Esophagus muscularis mucosa (tissue), 4 donors: ENCODE data around the gene B9D1. TPM values are rescaled to one million over a fixed set of nuclear protein-coding genes. Genes with fewer than 3 reads are reported as not detected.

Experiments used
- DNase-seq: peaks from one replicate; pipeline ENCODE4 v3.0.0-alpha.2; 2017; ENCODE audit errors: extremely low spot score
- H3K27ac ChIP-seq, 4 donors: fragments of 200-600 bp; sonication (generic); replicated peaks in 1 of 4; 1 replicate in 3 of 4; 2 replicates in 1 of 4; pipeline ENCODE4 v1.5.1; 2016 to 2019; ENCODE audit warnings: mild to moderate bottlenecking in 1 of 4
- H3K27me3 ChIP-seq, 4 donors: fragments of 200-600 bp; sonication (generic); one replicate each; pipeline versions ENCODE4 v1.5.1 to v1.6.0; 2016 to 2019
- H3K36me3 ChIP-seq, 4 donors: fragments of 200-600 bp; sonication (generic); one replicate each; pipeline ENCODE4 v1.5.1; 2016 to 2019
- H3K4me1 ChIP-seq, 4 donors: fragments of 200-600 bp; sonication (generic); one replicate each; pipeline ENCODE4 v1.5.1; 2016 to 2019
- H3K4me3 ChIP-seq, 4 donors: fragments of 200-600 bp; sonication (generic); 1 replicate in 2 of 4; 2 replicates in 2 of 4; pipeline ENCODE4 v1.5.1; 2016 to 2019; ENCODE audit warnings: mild to moderate bottlenecking in 4 of 4, moderate library complexity in 1 of 4
- H3K9me3 ChIP-seq, 4 donors: fragments of 200-600 bp; sonication (generic); 1 replicate in 3 of 4; 2 replicates in 1 of 4; pipeline ENCODE4 v1.5.1; 2016 to 2019
- EP300 ChIP-seq: sonication (generic); formaldehyde crosslinking; IDR thresholded peaks from one replicate; pipeline ENCODE4 v1.6.1; 2017; ENCODE audit warnings: antibody characterized with exemption
- POLR2A ChIP-seq: fragments of 450-650 bp; IDR thresholded peaks from one replicate; pipeline ENCODE4 v1.6.1; 2017; ENCODE audit warnings: antibody characterized with exemption, moderate library complexity, mild to moderate bottlenecking, low read depth
- POLR2AphosphoS5 ChIP-seq, 2 donors: sonication (generic); formaldehyde crosslinking; IDR thresholded peaks; one replicate each; pipeline ENCODE4 v1.6.1; 2017; ENCODE audit warnings: antibody characterized with exemption in 2 of 2
- WGBS: methylation state at CpG from one replicate; pipeline ENCODE4 v1.1.5; 2018; 5-methylcytosine and 5-hydroxymethylcytosine counted together
- intact Hi-C: fragments of 100-400 bp; cut with DNase I; formaldehyde crosslinking; loops from one replicate; pipeline ENCODE4 v1.15.1; 2023
- total RNA-seq, 4 donors: library from RNA; depleted of rRNA; stranded (reverse); fragments of >200 nt; gene quantifications; one replicate each; pipeline versions ENCODE4 v1.1.0 to v1.2.1, GENCODE V29; 2016
- TF ChIP-seq, protein P1 (sequence below), 3 experiments: fragments of 200-600 bp in 2 of 3; fragments of 450-650 bp in 1 of 3; sonication (generic) in 2 of 3; IDR thresholded peaks; one replicate each; pipeline ENCODE4 v1.5.1; 2017 to 2019; ENCODE audit warnings: antibody characterized with exemption in 3 of 3, mild to moderate bottlenecking in 2 of 3, moderate library complexity in 1 of 3

B9D1 gene
- total RNA-seq, 4 donors from 2014 or later: 9.5 to 13.8 (median 9.9) TPM

DNA sequence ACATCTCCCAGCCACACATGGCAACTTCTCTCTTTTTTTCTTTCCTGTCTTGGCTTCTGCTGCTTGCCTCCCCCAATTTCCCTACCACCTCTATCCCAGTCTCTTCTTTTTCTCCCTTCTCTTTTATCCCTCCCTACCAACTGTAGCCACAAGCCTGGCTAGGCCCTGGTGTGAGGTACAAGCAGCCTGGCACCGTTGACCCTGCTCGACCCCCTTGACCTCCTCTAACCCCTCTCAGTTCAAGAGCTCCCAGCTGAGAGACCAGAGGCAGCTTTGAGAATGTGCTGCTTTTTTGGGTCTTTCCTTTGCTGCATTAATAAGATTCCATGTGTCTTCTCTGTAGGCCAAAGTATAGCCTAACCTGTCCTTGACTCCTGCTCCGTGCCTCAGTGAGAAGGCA is 32.3 kb downstream of the B9D1 start:
- Histone ChIP-seq H3K27ac (no peak overlapping the region), H3K27me3 (no peaks in the 10 kb centered on the region), H3K36me3 (peaks cover 0 to 70% (median 50%) of the 10 kb centered on the region in 4 donors), H3K4me3 (no peak overlapping the region), H3K9me3 (no peaks in the 10 kb centered on the region), H3K4me1 (no peaks in the 10 kb centered on the region)
- intact Hi-C loops: no loop called here
- DNase-seq: no peak
- 74% methylated on average over 3 of the region's 3 CpGs for WGBS
- no peak for TF ChIP-seq EP300
- TF ChIP-seq POLR2AphosphoS5 (IDR thresholded peaks at IDR 0.05): no peak
- no peak for TF ChIP-seq POLR2A
- TF ChIP-seq, protein P1, sequence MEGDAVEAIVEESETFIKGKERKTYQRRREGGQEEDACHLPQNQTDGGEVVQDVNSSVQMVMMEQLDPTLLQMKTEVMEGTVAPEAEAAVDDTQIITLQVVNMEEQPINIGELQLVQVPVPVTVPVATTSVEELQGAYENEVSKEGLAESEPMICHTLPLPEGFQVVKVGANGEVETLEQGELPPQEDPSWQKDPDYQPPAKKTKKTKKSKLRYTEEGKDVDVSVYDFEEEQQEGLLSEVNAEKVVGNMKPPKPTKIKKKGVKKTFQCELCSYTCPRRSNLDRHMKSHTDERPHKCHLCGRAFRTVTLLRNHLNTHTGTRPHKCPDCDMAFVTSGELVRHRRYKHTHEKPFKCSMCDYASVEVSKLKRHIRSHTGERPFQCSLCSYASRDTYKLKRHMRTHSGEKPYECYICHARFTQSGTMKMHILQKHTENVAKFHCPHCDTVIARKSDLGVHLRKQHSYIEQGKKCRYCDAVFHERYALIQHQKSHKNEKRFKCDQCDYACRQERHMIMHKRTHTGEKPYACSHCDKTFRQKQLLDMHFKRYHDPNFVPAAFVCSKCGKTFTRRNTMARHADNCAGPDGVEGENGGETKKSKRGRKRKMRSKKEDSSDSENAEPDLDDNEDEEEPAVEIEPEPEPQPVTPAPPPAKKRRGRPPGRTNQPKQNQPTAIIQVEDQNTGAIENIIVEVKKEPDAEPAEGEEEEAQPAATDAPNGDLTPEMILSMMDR (IDR thresholded peaks at IDR 0.05): no peak

DNA sequence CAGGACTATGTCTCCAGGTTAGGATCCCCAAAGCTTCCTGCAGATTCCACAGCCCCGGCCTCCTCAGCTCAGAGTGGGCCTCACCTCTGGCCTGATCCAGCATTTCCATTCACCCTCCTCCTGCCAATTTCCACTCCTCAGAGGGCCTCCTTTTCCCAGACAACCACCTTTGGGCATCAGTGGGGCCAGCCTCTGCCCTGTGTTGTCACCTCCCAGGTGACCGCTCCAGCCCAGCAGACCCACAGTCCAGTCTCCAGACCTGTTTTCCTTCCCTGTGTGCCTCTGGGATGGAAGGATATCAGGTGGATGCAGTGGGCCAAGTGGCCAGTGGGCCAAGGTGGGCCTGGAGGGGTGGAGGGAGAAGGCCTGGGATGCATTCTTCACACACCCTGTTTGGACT is 32.7 kb downstream of the B9D1 start:
- intact Hi-C loops: no loop called here
- no peaks in the 10 kb centered on the region for H3K27me3 ChIP-seq
- H3K27ac ChIP-seq: no peak overlapping the region
- peaks cover 0 to 70% (median 50%) of the 10 kb centered on the region in 4 donors for H3K36me3 ChIP-seq
- H3K4me3 ChIP-seq: no peak overlapping the region
- TF ChIP-seq EP300 (no peak), POLR2A (no peak), POLR2AphosphoS5 (IDR thresholded peaks at IDR 0.05) (no peak)
- TF ChIP-seq, protein P1 (IDR thresholded peaks at IDR 0.05): no peak
- no peak for DNase-seq
- WGBS: 91% methylated on average over 2 of the region's 2 CpGs
- H3K9me3 ChIP-seq: no peaks in the 10 kb centered on the region
- no peaks in the 10 kb centered on the region for H3K4me1 ChIP-seq

DNA sequence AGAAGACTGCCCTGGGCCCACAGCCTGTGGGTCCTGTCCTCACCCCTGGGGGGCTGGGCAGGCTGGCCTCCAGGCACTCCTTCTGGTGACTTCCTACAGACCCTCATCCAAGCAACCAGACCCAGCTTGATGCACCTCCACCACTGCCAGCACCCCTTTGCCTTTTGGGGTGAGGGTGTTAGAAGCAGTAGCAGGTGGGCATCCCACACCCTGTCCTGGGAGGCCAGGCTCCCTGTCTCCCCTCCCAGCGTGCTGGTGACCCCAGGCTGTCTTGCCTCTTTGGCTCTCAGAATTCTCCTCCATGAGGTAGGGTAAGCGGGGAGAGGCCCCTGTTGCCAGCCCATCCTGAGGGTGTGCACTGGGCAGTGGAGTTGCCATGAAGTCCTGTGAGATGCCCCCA is 33.4 kb downstream of the B9D1 start:
- Histone ChIP-seq H3K4me1 (no peaks in the 10 kb centered on the region), H3K27me3 (no peaks in the 10 kb centered on the region), H3K27ac (no peak overlapping the region), H3K4me3 (no peak overlapping the region), H3K36me3 (peaks cover 0 to 70% (median 46%) of the 10 kb centered on the region in 4 donors), H3K9me3 (no peaks in the 10 kb centered on the region)
- WGBS: 80% methylated on average over 1 of the region's 2 CpGs
- no peak for DNase-seq
- TF ChIP-seq EP300 (no peak), POLR2AphosphoS5 (IDR thresholded peaks at IDR 0.05) (no peak), POLR2A (no peak)
- TF ChIP-seq, protein P1 (IDR thresholded peaks at IDR 0.05): no peak
- intact Hi-C loops: no loop called here

DNA sequence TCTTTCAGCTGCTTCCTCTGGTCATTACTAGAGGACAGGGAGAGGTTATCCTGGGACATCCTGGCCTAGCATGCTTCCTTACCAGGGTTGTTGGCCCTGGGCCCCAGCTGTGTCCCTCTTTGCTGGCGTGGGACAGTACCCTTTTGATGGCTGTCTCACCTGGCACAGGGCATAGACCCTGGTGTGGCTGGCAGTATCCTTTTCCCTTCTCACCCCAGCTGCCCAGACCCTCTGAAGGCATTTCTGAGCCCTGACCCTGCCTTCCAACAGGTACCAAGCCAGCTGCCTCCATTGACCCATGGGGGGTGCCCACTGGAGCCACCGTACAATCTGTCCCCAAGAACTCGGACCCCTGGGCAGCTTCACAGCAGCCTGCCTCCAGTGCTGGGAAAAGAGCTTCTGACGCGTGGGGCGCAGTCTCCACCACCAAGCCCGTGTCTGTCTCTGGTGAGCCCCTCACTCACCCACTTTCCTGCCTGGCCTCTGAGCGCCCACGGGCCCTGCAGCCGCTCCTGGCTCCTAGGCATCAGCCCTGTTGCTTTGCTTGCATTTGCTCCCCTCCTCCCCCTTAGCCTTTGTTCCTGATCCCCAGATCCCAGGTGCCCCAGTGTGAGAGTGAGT is 34.0 kb downstream of the B9D1 start:
- intact Hi-C loops: no loop called here

More for the DNA sequence above, 34.0 kb downstream of the B9D1 start:
- Histone ChIP-seq H3K27ac (no peak overlapping the region), H3K27me3 (no peaks in the 10 kb centered on the region), H3K9me3 (no peaks in the 10 kb centered on the region), H3K36me3 (peaks cover 0 to 70% (median 44%) of the 10 kb centered on the region in 4 donors), H3K4me3 (no peak overlapping the region), H3K4me1 (no peaks in the 10 kb centered on the region)
- no peak for DNase-seq
- TF ChIP-seq POLR2A (no peak), POLR2AphosphoS5 (IDR thresholded peaks at IDR 0.05) (no peak), EP300 (no peak)
- TF ChIP-seq, protein P1 (IDR thresholded peaks at IDR 0.05): no peak
- WGBS: 98% methylated on average over 9 of the region's 10 CpGs
